ENCODE data around the gene CD68.
"Not testable (repeated sequence)": the region's sequence is repeated elsewhere in the genome, so short reads cannot be mapped to it uniquely, and the experiment has no call there.

Gene CD68

GRCh38 chr17:7589204-7589868 is 9.9 kb downstream of the CD68 start:
- DNase-seq (ENCODE audit: low read depth), result peak; percentile 27
- TF ChIP-seq, protein P1, sequence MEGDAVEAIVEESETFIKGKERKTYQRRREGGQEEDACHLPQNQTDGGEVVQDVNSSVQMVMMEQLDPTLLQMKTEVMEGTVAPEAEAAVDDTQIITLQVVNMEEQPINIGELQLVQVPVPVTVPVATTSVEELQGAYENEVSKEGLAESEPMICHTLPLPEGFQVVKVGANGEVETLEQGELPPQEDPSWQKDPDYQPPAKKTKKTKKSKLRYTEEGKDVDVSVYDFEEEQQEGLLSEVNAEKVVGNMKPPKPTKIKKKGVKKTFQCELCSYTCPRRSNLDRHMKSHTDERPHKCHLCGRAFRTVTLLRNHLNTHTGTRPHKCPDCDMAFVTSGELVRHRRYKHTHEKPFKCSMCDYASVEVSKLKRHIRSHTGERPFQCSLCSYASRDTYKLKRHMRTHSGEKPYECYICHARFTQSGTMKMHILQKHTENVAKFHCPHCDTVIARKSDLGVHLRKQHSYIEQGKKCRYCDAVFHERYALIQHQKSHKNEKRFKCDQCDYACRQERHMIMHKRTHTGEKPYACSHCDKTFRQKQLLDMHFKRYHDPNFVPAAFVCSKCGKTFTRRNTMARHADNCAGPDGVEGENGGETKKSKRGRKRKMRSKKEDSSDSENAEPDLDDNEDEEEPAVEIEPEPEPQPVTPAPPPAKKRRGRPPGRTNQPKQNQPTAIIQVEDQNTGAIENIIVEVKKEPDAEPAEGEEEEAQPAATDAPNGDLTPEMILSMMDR (IDR thresholded peaks at IDR 0.05; ENCODE audit: control insufficient read depth, extremely low read depth, insufficient read depth), result peak; percentile 80
- no peak overlapping the region for H3K4me3 ChIP-seq (ENCODE audit: low read depth, low read length)

DNA sequence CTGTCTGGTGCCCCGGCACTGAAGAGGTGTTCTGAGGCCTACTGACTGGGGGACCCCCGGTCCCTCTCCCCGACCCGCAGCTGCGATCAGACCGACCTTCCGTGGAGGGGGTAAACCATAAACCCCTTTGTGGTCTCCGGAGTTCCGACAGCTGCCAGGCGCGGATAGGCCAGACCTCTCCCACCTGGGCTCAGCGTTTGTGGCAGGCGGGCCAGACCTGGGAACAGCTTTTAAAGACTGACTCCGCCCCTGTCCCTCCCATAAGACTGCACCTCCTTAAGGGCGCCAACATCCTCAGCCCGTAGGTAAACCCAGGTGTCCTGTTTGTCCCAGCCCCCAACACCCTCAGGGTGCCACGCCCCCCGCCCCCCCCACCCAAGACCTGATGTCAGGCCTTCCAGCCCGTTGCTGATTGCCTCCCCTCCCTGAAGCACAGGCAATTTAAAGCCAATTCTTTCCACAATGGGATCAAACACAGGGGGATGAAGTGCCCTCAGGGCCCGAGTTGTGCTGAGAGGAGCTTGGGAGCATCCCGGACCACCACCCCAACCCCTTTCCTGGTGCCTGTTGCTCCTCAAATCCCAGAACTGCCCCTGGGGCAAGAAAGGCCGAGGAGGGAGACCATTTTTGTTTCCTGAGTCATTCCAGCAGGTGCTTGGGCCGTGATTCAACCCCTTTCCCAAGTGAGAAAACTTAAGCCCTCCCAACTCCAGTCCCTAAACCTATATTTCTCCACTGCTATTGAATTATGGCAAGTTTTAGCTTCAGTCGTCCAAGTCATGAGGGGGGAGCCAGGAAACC is 10.7 kb downstream of the CD68 start, which contains the start of gene SOX15:
TSS of gene SOX15 (minus strand) at position 204 of the 801 bp plus-strand sequence. CDS start 418 bp downstream, outside the sequence.
- DNase-seq (ENCODE audit: low read depth), result no peak
- no peak within 1 kb of the TSS for H3K4me3 ChIP-seq (ENCODE audit: low read depth, low read length)
- TF ChIP-seq, protein P1 (IDR thresholded peaks at IDR 0.05; ENCODE audit: control insufficient read depth, extremely low read depth, insufficient read depth), result no peak

DNA sequence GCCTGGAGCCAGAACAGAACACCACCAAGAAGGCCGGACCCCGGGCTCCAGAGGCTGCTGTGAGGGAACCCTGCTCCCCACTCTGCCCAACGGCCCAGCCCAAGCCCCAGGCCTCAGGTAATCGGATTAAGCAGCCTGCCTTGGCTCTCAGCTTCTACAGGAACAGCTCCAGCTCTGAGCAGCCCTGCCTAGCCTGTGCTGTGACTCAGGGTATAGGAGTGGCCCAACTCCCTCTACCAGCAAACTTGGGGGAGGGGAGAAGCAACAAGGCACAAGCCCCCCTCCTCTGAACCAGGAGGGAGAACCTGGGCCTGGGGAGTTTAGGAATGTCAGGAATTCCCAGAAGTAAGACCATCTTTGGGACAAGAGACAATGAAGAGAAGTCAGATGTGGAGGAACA is 11.3 kb downstream of the CD68 start:
- TF ChIP-seq, protein P1 (IDR thresholded peaks at IDR 0.05; ENCODE audit: control insufficient read depth, extremely low read depth, insufficient read depth), result no peak
- no peak overlapping the region for H3K4me3 ChIP-seq (ENCODE audit: low read depth, low read length)
- no peak for DNase-seq (ENCODE audit: low read depth)

DNA sequence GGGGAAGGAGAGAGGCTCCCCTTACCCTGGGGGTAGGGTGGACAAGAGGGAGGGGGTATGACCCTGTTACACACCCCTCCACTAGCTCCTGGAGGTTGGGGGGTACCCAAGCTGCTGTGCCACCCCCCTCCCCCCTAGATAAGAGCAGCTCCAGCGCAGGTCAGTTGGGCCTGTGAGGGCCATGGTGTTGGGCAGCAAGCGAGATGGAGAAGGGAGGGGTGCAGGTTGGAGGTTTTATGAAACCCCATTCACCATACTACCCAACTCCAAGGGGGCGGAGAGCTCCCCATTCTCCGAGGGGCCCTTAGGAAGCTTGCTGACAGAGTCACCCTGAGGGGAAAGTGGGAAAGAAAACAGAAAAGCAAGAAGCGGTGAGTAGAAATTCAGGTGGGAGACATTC is 12.2 kb downstream of the CD68 start:
- H3K4me3 ChIP-seq (ENCODE audit: low read depth, low read length), result no peak overlapping the region
- TF ChIP-seq, protein P1 (IDR thresholded peaks at IDR 0.05; ENCODE audit: control insufficient read depth, extremely low read depth, insufficient read depth), result no peak
- no peak for DNase-seq (ENCODE audit: low read depth)

GRCh38 chr17:7592422-7593021 is 13.1 kb downstream of the CD68 start:
- DNase-seq (ENCODE audit: low read depth), result no peak
- no peak overlapping the region for H3K4me3 ChIP-seq (ENCODE audit: low read depth, low read length)
- TF ChIP-seq, protein P1 (IDR thresholded peaks at IDR 0.05; ENCODE audit: control insufficient read depth, extremely low read depth, insufficient read depth), result no peak

- TF ChIP-seq, protein P1 (IDR thresholded peaks at IDR 0.05; ENCODE audit: control insufficient read depth, extremely low read depth, insufficient read depth), result no peak
- H3K4me3 ChIP-seq (ENCODE audit: low read depth, low read length), result no peak overlapping the region
- DNase-seq (ENCODE audit: low read depth), result no peak
Observed at GRCh38 chr17:7593296-7593695, 13.9 kb downstream of the CD68 start.

- not testable (repeated sequence) for H3K4me3 ChIP-seq (ENCODE audit: low read depth, low read length); DNase-seq (ENCODE audit: low read depth)
Observed at GRCh38 chr17:7597561-7597960, 18.1 kb downstream of the CD68 start.

All from LNCaP clone FGC (cell line).